NB4 (cell line): ENCODE data around the gene F13A1.

Experiments used
- CTCF ChIP-seq: IDR thresholded peaks from one replicate; pipeline ENCODE4 v1.5.1; 2012; ENCODE audit warnings: low read depth, low read length
- MAX ChIP-seq: IDR thresholded peaks from 2 replicates; pipeline ENCODE4 v1.6.1; 2011; ENCODE audit warnings: low read depth, low read length
- MYC ChIP-seq: IDR thresholded peaks from 2 replicates; pipeline ENCODE4 v1.6.1; 2011; ENCODE audit warnings: low read depth, low read length
- POLR2A ChIP-seq: IDR thresholded peaks from 2 replicates; pipeline ENCODE4 v1.6.1; 2011; ENCODE audit warnings: mild to moderate bottlenecking; ENCODE audit not compliant: insufficient read length; ENCODE audit errors: extremely low read depth

GRCh38 chr6:6332811-6333244 is 12.4 kb upstream of the F13A1 start:
- TF ChIP-seq POLR2A (no peak), CTCF (no peak), MAX (no peak), MYC (no peak)
